ENCODE measurements around the gene CDT1. TPM values are rescaled to one million over a fixed set of nuclear protein-coding genes. Genes with fewer than 3 reads are reported as not detected.

CDT1 gene
- total RNA-seq, 1 experiment from 2014 or later, result 39.9 TPM

- no peaks in the 10 kb centered on the region for H3K4me1 ChIP-seq (ENCODE audit: control insufficient read depth, insufficient read depth, low read length)
- POLR2A ChIA-PET, result no interaction called here
- H3K4me3 ChIP-seq (ENCODE audit: low read depth in 2 of 2, low read length in 2 of 2), result no peak overlapping the region
- intact Hi-C loops (cut with micrococcal nuclease; ENCODE audit: unreplicated experiment), result no loop called here
- in situ Hi-C loops (cut with HindIII; ENCODE audit: low pct_unique_long_range_greater_than_20kb, low sequenced_read_pairs), result no loop called here
- DNase-seq (ENCODE audit: low read depth, low spot score) (no peak), ATAC-seq (peak; percentile 53; the same call in 1 of the 2 replicates)
- BruUV-seq (replicated peaks), result no TSS peak
- H3K27me3 ChIP-seq (ENCODE audit: control insufficient read depth, insufficient read depth, low read length), result no peaks in the 10 kb centered on the region
- CTCF ChIA-PET, result interaction anchor here (0.5 kb wide), 1 partner anchor 298 kb away, joined by 4 read pairs; no protein-coding TSS in a partner anchor
- H3K27ac ChIP-seq (ENCODE audit: low read length), result no peak overlapping the region
- H3K36me3 ChIP-seq (ENCODE audit: control insufficient read depth, insufficient read depth, low read length), result no peaks in the 10 kb centered on the region
- H3K9me3 ChIP-seq (ENCODE audit: control insufficient read depth, insufficient read depth, low read depth, low read length), result no peaks in the 10 kb centered on the region
- TF ChIP-seq SIN3A (IDR thresholded peaks at IDR 0.05; ENCODE audit: borderline replicate concordance, insufficient read depth, low read depth, low read length), result no peak
- no peak for TF ChIP-seq REST (IDR thresholded peaks at IDR 0.05; ENCODE audit: insufficient read depth in 1 of 2, low read depth in 2 of 2, low read length in 1 of 2)
- TF ChIP-seq POLR2AphosphoS5 (IDR thresholded peaks at IDR 0.05; ENCODE audit: low read depth, low read length), result no peak
- no peak for TF ChIP-seq TCF7L2 (IDR thresholded peaks at IDR 0.05; ENCODE audit: low read depth, low read length)
- TF ChIP-seq CTCF (IDR thresholded peaks at IDR 0.05), result no peak
Measured at GRCh38 chr16:88844419-88845036, 40.9 kb downstream of the CDT1 start.

GRCh38 chr16:88846088-88846487, 42.5 kb downstream of the CDT1 start:
- in situ Hi-C loops (cut with HindIII; ENCODE audit: low pct_unique_long_range_greater_than_20kb, low sequenced_read_pairs) (no loop called here), intact Hi-C loops (cut with micrococcal nuclease; ENCODE audit: unreplicated experiment) (no loop called here)
- BruUV-seq (replicated peaks), result no TSS peak
- ATAC-seq (no peak), DNase-seq (ENCODE audit: low read depth, low spot score) (no peak)
- TF ChIP-seq CTCF (IDR thresholded peaks at IDR 0.05) (no peak), POLR2AphosphoS5 (IDR thresholded peaks at IDR 0.05; ENCODE audit: low read depth, low read length) (no peak), TCF7L2 (IDR thresholded peaks at IDR 0.05; ENCODE audit: low read depth, low read length) (no peak), REST (IDR thresholded peaks at IDR 0.05; ENCODE audit: insufficient read depth in 1 of 2, low read depth in 2 of 2, low read length in 1 of 2) (no peak), SIN3A (IDR thresholded peaks at IDR 0.05; ENCODE audit: borderline replicate concordance, insufficient read depth, low read depth, low read length) (no peak)
- Histone ChIP-seq H3K4me1 (ENCODE audit: control insufficient read depth, insufficient read depth, low read length) (no peaks in the 10 kb centered on the region), H3K36me3 (ENCODE audit: control insufficient read depth, insufficient read depth, low read length) (no peaks in the 10 kb centered on the region), H3K4me3 (ENCODE audit: low read depth in 2 of 2, low read length in 2 of 2) (no peak overlapping the region), H3K27ac (ENCODE audit: low read length) (no peak overlapping the region), H3K27me3 (ENCODE audit: control insufficient read depth, insufficient read depth, low read length) (no peaks in the 10 kb centered on the region), H3K9me3 (ENCODE audit: control insufficient read depth, insufficient read depth, low read depth, low read length) (no peaks in the 10 kb centered on the region)
- ChIA-PET POLR2A (no interaction called here), CTCF (interaction anchor here (0.6 kb wide), 1 partner anchor 11 kb away, joined by 4 read pairs; no protein-coding TSS in a partner anchor)
